Loucy (cell line): ENCODE data around the gene LRRC17.

Experiments used
- H2AFZ ChIP-seq: fragments of 200-600 bp; sonication (generic); 2 replicates; pipeline ENCODE4 v1.6.0; 2016; ENCODE audit warnings: antibody characterized with exemption, mild to moderate bottlenecking, low read length, moderate library complexity
- H3F3A ChIP-seq: fragments of 200-600 bp; 2 replicates; pipeline ENCODE4 v1.6.0; 2016; ENCODE audit warnings: antibody characterized with exemption, low read depth, mild to moderate bottlenecking
- H3K27me3 ChIP-seq: fragments of 200-600 bp; sonication (generic); 2 replicates; pipeline ENCODE4 v1.6.1; 2014; ENCODE audit warnings: low read length, mild to moderate bottlenecking; ENCODE audit not compliant: insufficient read depth, poor library complexity, severe bottlenecking
- H3K36me3 ChIP-seq: fragments of 200-600 bp; sonication (generic); 2 replicates; pipeline ENCODE4 v1.6.1; 2016; ENCODE audit warnings: low read length; ENCODE audit not compliant: insufficient read depth
- H3K4me1 ChIP-seq: fragments of 200-600 bp; sonication (generic); 2 replicates; pipeline ENCODE4 v1.5.1; 2014; ENCODE audit warnings: low read length, mild to moderate bottlenecking; ENCODE audit not compliant: insufficient read depth, poor library complexity, severe bottlenecking
- H3K4me2 ChIP-seq: fragments of 200-600 bp; sonication (generic); 2 replicates; pipeline ENCODE4 v1.6.0; 2014; ENCODE audit warnings: antibody characterized with exemption, low read length, low read depth, mild to moderate bottlenecking; ENCODE audit not compliant: poor library complexity, severe bottlenecking
- H3K4me3 ChIP-seq: fragments of 200-600 bp; sonication (generic); 2 replicates; pipeline ENCODE4 v1.5.1; 2014; ENCODE audit warnings: low read length, mild to moderate bottlenecking, mixed read lengths; ENCODE audit not compliant: poor library complexity, severe bottlenecking
- H3K79me2 ChIP-seq: fragments of 200-600 bp; sonication (generic); 2 replicates; pipeline ENCODE4 v1.6.1; 2014; ENCODE audit warnings: low read length; ENCODE audit not compliant: insufficient read depth
- H3K9ac ChIP-seq: fragments of 200-600 bp; sonication (generic); 2 replicates; pipeline ENCODE4 v1.6.0; 2014; ENCODE audit warnings: mild to moderate bottlenecking, low read depth, low read length, moderate library complexity; ENCODE audit not compliant: poor library complexity, severe bottlenecking
- H3K9me2 ChIP-seq: fragments of 200-600 bp; sonication (generic); replicated peaks from 2 replicates; pipeline ENCODE4 v1.6.1; 2016; ENCODE audit warnings: low read depth, low read length, mixed read lengths
- H3K9me3 ChIP-seq: fragments of 200-600 bp; sonication (generic); 2 replicates; pipeline ENCODE4 v1.6.1; 2014; ENCODE audit warnings: mild to moderate bottlenecking, antibody characterized with exemption, low read length, low read depth; ENCODE audit not compliant: insufficient read depth
- H4K20me1 ChIP-seq: fragments of 200-600 bp; sonication (generic); 2 replicates; pipeline ENCODE4 v1.6.0; 2014; ENCODE audit warnings: antibody characterized with exemption, low read length, mild to moderate bottlenecking; ENCODE audit not compliant: insufficient read depth, poor library complexity, severe bottlenecking
- CTCF ChIP-seq: fragments of 200-600 bp; sonication (generic); conservative IDR thresholded peaks from 2 replicates; pipeline ENCODE4 v1.5.1; 2014; ENCODE audit warnings: mild to moderate bottlenecking, antibody characterized with exemption, low read length
- EZH2phosphoT487 ChIP-seq: fragments of 200-600 bp; IDR thresholded peaks from 2 replicates; pipeline ENCODE4 v1.6.1; 2018; ENCODE audit warnings: antibody characterized with exemption, mild to moderate bottlenecking, moderate library complexity, borderline replicate concordance

LRRC17 gene

GRCh38 chr7:102918845-102919244 is 6.0 kb downstream of the LRRC17 start:
- Histone ChIP-seq H3K9ac (no peak overlapping the region), H3K36me3 (no peaks in the 10 kb centered on the region), H3K27me3 (no peaks in the 10 kb centered on the region), H3K4me1 (no peaks in the 10 kb centered on the region), H4K20me1 (no peaks in the 10 kb centered on the region), H3K4me3 (no peak overlapping the region), H3K4me2 (no peak overlapping the region), H3K9me2 (no peaks in the 10 kb centered on the region), H3F3A (no peaks in the 10 kb centered on the region), H3K9me3 (no peaks in the 10 kb centered on the region), H3K79me2 (no peaks in the 10 kb centered on the region), H2AFZ (no peak overlapping the region)
- no peak for TF ChIP-seq EZH2phosphoT487
- TF ChIP-seq CTCF = no peak

GRCh38 chr7:102925976-102926782 is 13.4 kb downstream of the LRRC17 start:
- TF ChIP-seq EZH2phosphoT487 = no peak
- TF ChIP-seq CTCF = no peak
- H3K79me2 ChIP-seq = no peaks in the 10 kb centered on the region
- no peaks in the 10 kb centered on the region for H4K20me1 ChIP-seq
- H2AFZ ChIP-seq = no peak overlapping the region
- H3K4me2 ChIP-seq = no peak overlapping the region
- no peaks in the 10 kb centered on the region for H3K36me3 ChIP-seq
- H3K27me3 ChIP-seq = no peaks in the 10 kb centered on the region
- no peaks in the 10 kb centered on the region for H3K9me3 ChIP-seq
- no peaks in the 10 kb centered on the region for H3K4me1 ChIP-seq
- no peaks in the 10 kb centered on the region for H3F3A ChIP-seq
- H3K9me2 ChIP-seq = no peaks in the 10 kb centered on the region
- H3K4me3 ChIP-seq = no peak overlapping the region
- no peak overlapping the region for H3K9ac ChIP-seq

- H3F3A ChIP-seq = no peaks in the 10 kb centered on the region
- no peaks in the 10 kb centered on the region for H3K27me3 ChIP-seq
- no peaks in the 10 kb centered on the region for H3K9me3 ChIP-seq
- H3K9me2 ChIP-seq = no peaks in the 10 kb centered on the region
- H4K20me1 ChIP-seq = no peaks in the 10 kb centered on the region
- no peak overlapping the region for H3K4me2 ChIP-seq
- no peaks in the 10 kb centered on the region for H3K36me3 ChIP-seq
- no peaks in the 10 kb centered on the region for H3K4me1 ChIP-seq
- TF ChIP-seq CTCF = no peak
- TF ChIP-seq EZH2phosphoT487 = no peak
- H2AFZ ChIP-seq = no peak overlapping the region
- H3K79me2 ChIP-seq = no peaks in the 10 kb centered on the region
- H3K9ac ChIP-seq = no peak overlapping the region
- no peak overlapping the region for H3K4me3 ChIP-seq
Measured at GRCh38 chr7:102926783-102927140, 14.0 kb downstream of the LRRC17 start.
